Esophagus squamous epithelium (tissue), 4 donors: ENCODE data around the gene EHD4.

Experiments
- CTCF ChIP-seq, 6 experiments: fragments of 450-650 bp in 4 of 6; fragments of 200-600 bp in 2 of 6; sonication (generic) in 2 of 6; IDR thresholded peaks; one replicate each; pipeline ENCODE4 v1.5.1; 2016 to 2019; ENCODE audit warnings: antibody characterized with exemption in 6 of 6, mild to moderate bottlenecking in 4 of 6, moderate library complexity in 4 of 6
- POLR2A ChIP-seq, 4 donors: fragments of 450-650 bp; IDR thresholded peaks; one replicate each; pipeline ENCODE4 v1.6.1; 2017; ENCODE audit warnings: antibody characterized with exemption in 4 of 4, mild to moderate bottlenecking in 4 of 4, moderate library complexity in 3 of 4

- TF ChIP-seq CTCF (IDR thresholded peaks at IDR 0.05) (no peak), POLR2A (IDR thresholded peaks at IDR 0.05) (no peak)
Measured at GRCh38 chr15:41933771-41934170, 38.6 kb downstream of the EHD4 start.
